ENCODE results near the gene C1orf226. TPM values are rescaled to one million over a fixed set of nuclear protein-coding genes. Genes with fewer than 3 reads are reported as not detected.
A peak's percentile ranks its signal among the peaks of the same experiment; 100 is the strongest.
"Not testable (repeated sequence)": the region's sequence is repeated elsewhere in the genome, so short reads cannot be mapped to it uniquely, and the experiment has no call there.

C1orf226 gene
- total RNA-seq, 3 donors from 2014 or later = 29.1 to 31.2 (median 30.0) TPM

- no peaks in the 10 kb centered on the region for H3K36me3 ChIP-seq (ENCODE audit: low read depth)
- ATAC-seq (no peak), DNase-seq (no peak)
- TF ChIP-seq, protein P1, sequence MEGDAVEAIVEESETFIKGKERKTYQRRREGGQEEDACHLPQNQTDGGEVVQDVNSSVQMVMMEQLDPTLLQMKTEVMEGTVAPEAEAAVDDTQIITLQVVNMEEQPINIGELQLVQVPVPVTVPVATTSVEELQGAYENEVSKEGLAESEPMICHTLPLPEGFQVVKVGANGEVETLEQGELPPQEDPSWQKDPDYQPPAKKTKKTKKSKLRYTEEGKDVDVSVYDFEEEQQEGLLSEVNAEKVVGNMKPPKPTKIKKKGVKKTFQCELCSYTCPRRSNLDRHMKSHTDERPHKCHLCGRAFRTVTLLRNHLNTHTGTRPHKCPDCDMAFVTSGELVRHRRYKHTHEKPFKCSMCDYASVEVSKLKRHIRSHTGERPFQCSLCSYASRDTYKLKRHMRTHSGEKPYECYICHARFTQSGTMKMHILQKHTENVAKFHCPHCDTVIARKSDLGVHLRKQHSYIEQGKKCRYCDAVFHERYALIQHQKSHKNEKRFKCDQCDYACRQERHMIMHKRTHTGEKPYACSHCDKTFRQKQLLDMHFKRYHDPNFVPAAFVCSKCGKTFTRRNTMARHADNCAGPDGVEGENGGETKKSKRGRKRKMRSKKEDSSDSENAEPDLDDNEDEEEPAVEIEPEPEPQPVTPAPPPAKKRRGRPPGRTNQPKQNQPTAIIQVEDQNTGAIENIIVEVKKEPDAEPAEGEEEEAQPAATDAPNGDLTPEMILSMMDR (IDR thresholded peaks at IDR 0.05) = no peak
- intact Hi-C loops (cut with DNase I, micrococcal nuclease) = no loop called here
- H3K4me1 ChIP-seq (ENCODE audit: low read depth) = no peaks in the 10 kb centered on the region
- no peak overlapping the region for H3K4me3 ChIP-seq
- H3K9me3 ChIP-seq = no peaks in the 10 kb centered on the region
Observed at GRCh38 chr1:162343470-162343869, 38.1 kb upstream of the C1orf226 start.

DNA sequence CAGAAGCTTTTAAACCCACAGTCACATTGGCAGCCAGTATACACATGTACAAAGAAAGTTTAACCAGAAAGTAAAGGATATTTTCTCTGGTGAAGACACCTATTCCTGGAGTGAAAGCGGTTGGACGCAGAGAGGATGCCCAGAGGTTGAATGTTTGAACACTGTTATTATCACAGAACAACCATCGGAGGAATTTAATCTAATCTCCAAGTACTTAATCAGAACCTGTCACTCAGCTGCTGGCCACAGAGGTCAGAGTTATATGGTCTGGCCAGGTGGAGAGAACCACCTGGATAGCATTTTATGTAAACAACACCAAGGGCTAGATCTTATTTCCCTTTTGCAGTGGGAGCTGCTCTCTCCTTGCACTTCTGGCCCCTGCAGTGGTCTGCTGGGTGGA, 34.2 kb upstream of the C1orf226 start:
- intact Hi-C loops (cut with DNase I, micrococcal nuclease) = no loop called here

DNA sequence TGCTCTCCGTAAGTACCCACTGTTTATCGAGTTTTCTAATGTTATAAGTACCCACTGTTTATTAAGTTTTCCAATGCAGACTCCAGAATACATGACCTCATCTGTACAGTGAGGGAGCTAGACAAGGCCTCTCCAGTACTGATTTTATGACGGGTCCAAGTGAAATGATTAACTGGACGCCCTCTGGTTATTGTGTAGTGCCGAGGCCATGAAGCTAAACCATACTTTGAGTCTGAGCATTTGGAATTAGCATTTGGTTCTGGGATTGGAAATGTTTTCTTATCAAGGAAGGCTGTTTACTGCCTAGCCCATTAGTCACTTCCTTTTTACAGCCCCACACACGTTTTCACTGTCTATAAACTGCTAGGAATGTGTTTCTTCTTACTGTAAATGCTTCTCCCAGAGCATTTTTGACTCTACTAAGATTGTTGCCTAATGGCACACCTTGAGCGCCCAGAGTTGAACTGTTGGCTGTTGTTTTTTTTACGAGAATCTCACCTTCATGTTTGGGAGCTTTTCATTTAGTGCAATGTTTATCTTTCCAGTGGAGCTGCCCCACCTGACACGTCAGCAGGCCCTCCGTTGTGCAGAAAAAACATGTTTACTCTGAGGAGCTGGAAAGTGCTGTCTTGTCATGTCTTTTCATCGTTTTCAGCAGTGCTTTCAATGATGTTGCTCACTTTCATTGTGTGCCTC, 31.7 kb upstream of the C1orf226 start:
- DNase-seq (peak in 2 of 3 donors; percentile 31 to 42), ATAC-seq (peak; percentile 89)
- Histone ChIP-seq H3K36me3 (ENCODE audit: low read depth) (no peaks in the 10 kb centered on the region), H3K9me3 (no peaks in the 10 kb centered on the region), H3K4me1 (ENCODE audit: low read depth) (peaks cover 9% of the 10 kb centered on the region), H3K4me3 (no peak overlapping the region)
- TF ChIP-seq, protein P1 (IDR thresholded peaks at IDR 0.05) = no peak
- intact Hi-C loops (cut with DNase I, micrococcal nuclease) = no loop called here

More for the DNA sequence above, 34.2 kb upstream of the C1orf226 start:
- peaks cover 9% of the 10 kb centered on the region for H3K4me1 ChIP-seq (ENCODE audit: low read depth)
- ATAC-seq (no peak), DNase-seq (no peak)
- H3K36me3 ChIP-seq (ENCODE audit: low read depth) = no peaks in the 10 kb centered on the region
- H3K9me3 ChIP-seq = no peaks in the 10 kb centered on the region
- TF ChIP-seq, protein P1 (IDR thresholded peaks at IDR 0.05) = no peak
- no peak overlapping the region for H3K4me3 ChIP-seq

- intact Hi-C loops (cut with DNase I, micrococcal nuclease) = no loop called here
- no peaks in the 10 kb centered on the region for H3K9me3 ChIP-seq
- H3K4me3 ChIP-seq = no peak overlapping the region
- ATAC-seq (no peak), DNase-seq (no peak)
- H3K4me1 ChIP-seq (ENCODE audit: low read depth) = peaks cover 9% of the 10 kb centered on the region
- no peaks in the 10 kb centered on the region for H3K36me3 ChIP-seq (ENCODE audit: low read depth)
- TF ChIP-seq, protein P1 (IDR thresholded peaks at IDR 0.05) = no peak
Observed at GRCh38 chr1:162351246-162351842, 30.2 kb upstream of the C1orf226 start.

GRCh38 chr1:162351874-162352273, 29.7 kb upstream of the C1orf226 start:
- H3K9me3 ChIP-seq; H3K4me3 ChIP-seq; DNase-seq; intact Hi-C loops (cut with DNase I, micrococcal nuclease); H3K4me1 ChIP-seq (ENCODE audit: low read depth); ATAC-seq; H3K36me3 ChIP-seq (ENCODE audit: low read depth): not testable (repeated sequence)

DNA sequence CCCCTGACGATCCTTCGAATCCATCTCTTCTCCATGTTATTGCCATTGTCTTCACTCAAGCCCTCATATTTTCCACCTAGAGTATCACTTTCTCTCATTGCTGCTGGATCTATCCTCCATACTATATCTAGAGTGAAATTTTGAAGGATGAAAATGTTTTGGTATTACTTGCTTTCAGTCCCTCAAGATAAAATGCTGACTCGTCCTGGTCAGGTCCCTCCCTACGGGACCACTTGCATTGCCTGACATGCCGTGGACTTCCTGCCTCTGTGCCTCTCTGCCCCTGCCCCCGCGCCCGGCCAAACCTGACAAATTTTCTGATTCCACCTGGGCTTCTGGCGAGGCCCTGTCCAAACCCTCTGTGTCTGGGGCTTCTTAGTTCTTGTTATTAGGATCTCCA, 28.4 kb upstream of the C1orf226 start:
- intact Hi-C loops (cut with DNase I, micrococcal nuclease) = no loop called here
- no peaks in the 10 kb centered on the region for H3K9me3 ChIP-seq
- ATAC-seq = no peak
- TF ChIP-seq, protein P1 (IDR thresholded peaks at IDR 0.05) = no peak
- H3K4me3 ChIP-seq = no peak overlapping the region
- no peaks in the 10 kb centered on the region for H3K36me3 ChIP-seq (ENCODE audit: low read depth)
- DNase-seq = no peak
- H3K4me1 ChIP-seq (ENCODE audit: low read depth) = peaks cover 9% of the 10 kb centered on the region

Measured in mucosa of descending colon (tissue), 3 donors.